CD14-positive monocyte (primary cell): ENCODE data around the gene CHST14. TPM values are rescaled to one million over a fixed set of nuclear protein-coding genes. Genes with fewer than 3 reads are reported as not detected.

ENCODE experiments used
- DNase-seq, 3 donors: peaks; one replicate each; pipeline ENCODE4 v3.0.0-alpha.2; 2011 to 2022
- H2AFZ ChIP-seq: 2 replicates; pipeline ENCODE4 v1.6.0; 2012; ENCODE audit warnings: mild to moderate bottlenecking, low read depth, low read length, inconsistent platforms; ENCODE audit not compliant: insufficient read depth, poor library complexity, severe bottlenecking
- H3K27ac ChIP-seq, 2 donors: 1 replicate in 1 of 2; 2 replicates in 1 of 2; pipeline ENCODE4 v1.5.1; 2012 to 2013; ENCODE audit warnings: low read length in 2 of 2, control low read depth in 1 of 2, inconsistent platforms in 1 of 2, low read depth in 1 of 2, mild to moderate bottlenecking in 1 of 2
- H3K27me3 ChIP-seq, 2 donors: one replicate each; pipeline versions ENCODE4 v1.6.0 to v1.6.1; 2011 to 2013; ENCODE audit warnings: low read length in 2 of 2; ENCODE audit not compliant: control insufficient read depth in 2 of 2, insufficient read depth in 2 of 2
- H3K36me3 ChIP-seq, 2 donors: replicated peaks in 1 of 2; 1 replicate in 1 of 2; 2 replicates in 1 of 2; pipeline versions ENCODE4 v1.5.1 to v1.6.1; 2012 to 2013; ENCODE audit warnings: low read length in 2 of 2, control low read depth in 1 of 2, inconsistent platforms in 1 of 2, mild to moderate bottlenecking in 1 of 2; ENCODE audit not compliant: insufficient read depth in 2 of 2, control insufficient read depth in 1 of 2
- H3K4me1 ChIP-seq, 2 donors: 1 replicate in 1 of 2; 2 replicates in 1 of 2; pipeline versions ENCODE4 v1.5.1 to v1.6.1; 2012 to 2013; ENCODE audit warnings: low read length in 2 of 2, control low read depth in 1 of 2, inconsistent platforms in 1 of 2, mild to moderate bottlenecking in 1 of 2, moderate library complexity in 1 of 2; ENCODE audit not compliant: insufficient read depth in 2 of 2, control insufficient read depth in 1 of 2
- H3K4me2 ChIP-seq: replicated peaks from 2 replicates; pipeline ENCODE3; 2012; ENCODE audit warnings: low read length, moderate library complexity, mild to moderate bottlenecking; ENCODE audit not compliant: poor library complexity, severe bottlenecking; ENCODE audit errors: extremely low read depth
- H3K4me3 ChIP-seq, 3 experiments: fragments of 200-600 bp in 1 of 3; sonication (generic) in 1 of 3; replicated peaks in 1 of 3; 1 replicate in 2 of 3; 2 replicates in 1 of 3; pipeline ENCODE4 v1.5.1; 2011 to 2013; ENCODE audit warnings: low read length in 3 of 3, mild to moderate bottlenecking in 3 of 3, control low read depth in 2 of 3, low read depth in 2 of 3, inconsistent platforms in 1 of 3, moderate library complexity in 1 of 3
- H3K79me2 ChIP-seq: 2 replicates; pipeline ENCODE4 v1.6.0; 2012; ENCODE audit warnings: mild to moderate bottlenecking, control low read depth, inconsistent platforms, low read length, moderate library complexity; ENCODE audit not compliant: insufficient read depth
- H3K9ac ChIP-seq: 2 replicates; pipeline ENCODE4 v1.6.0; 2017; ENCODE audit warnings: low read length, mild to moderate bottlenecking; ENCODE audit not compliant: insufficient read depth, poor library complexity, severe bottlenecking
- H3K9me3 ChIP-seq, 2 donors: replicated peaks in 1 of 2; 1 replicate in 1 of 2; 2 replicates in 1 of 2; pipeline versions ENCODE4 v1.5.1 to v1.6.1; 2012 to 2013; ENCODE audit warnings: low read length in 2 of 2, control low read depth in 1 of 2; ENCODE audit not compliant: control insufficient read depth in 1 of 2, insufficient read depth in 1 of 2
- H4K20me1 ChIP-seq: 2 replicates; pipeline ENCODE4 v1.6.0; 2012; ENCODE audit warnings: mild to moderate bottlenecking, low read length, control low read depth, moderate library complexity; ENCODE audit not compliant: insufficient read depth
- H3K27ac Mint-ChIP-seq, 7 donors: one replicate each; pipeline ENCODE4 v1.8.0; 2020; ENCODE audit warnings: mild to moderate bottlenecking in 7 of 7, mixed read lengths in 7 of 7, moderate library complexity in 6 of 7, inconsistent platforms in 2 of 7
- H3K27me3 Mint-ChIP-seq, 3 donors: one replicate each; pipeline ENCODE4 v1.8.0; 2021 to 2022; ENCODE audit warnings: low read depth in 3 of 3, mild to moderate bottlenecking in 3 of 3, mixed read lengths in 3 of 3, moderate library complexity in 3 of 3, inconsistent platforms in 1 of 3
- H3K36me3 Mint-ChIP-seq, 2 donors: one replicate each; pipeline ENCODE4 v1.8.0; 2020; ENCODE audit warnings: mixed read lengths in 2 of 2, inconsistent platforms in 1 of 2, mild to moderate bottlenecking in 1 of 2
- H3K4me1 Mint-ChIP-seq: one replicate; pipeline ENCODE4 v1.8.0; 2020; ENCODE audit warnings: mild to moderate bottlenecking, mixed read lengths
- H3K4me3 Mint-ChIP-seq, 2 donors: one replicate each; pipeline ENCODE4 v1.8.0; 2020; ENCODE audit warnings: mild to moderate bottlenecking in 2 of 2, mixed read lengths in 2 of 2, moderate library complexity in 1 of 2
- H3K9me3 Mint-ChIP-seq, 7 donors: one replicate each; pipeline ENCODE4 v1.8.0; 2020 to 2022; ENCODE audit warnings: mixed read lengths in 7 of 7, mild to moderate bottlenecking in 6 of 7, moderate library complexity in 6 of 7, inconsistent platforms in 2 of 7
- WGBS: methylation state at CpG from one replicate; pipeline ENCODE4 v1.1.5; 2013; ENCODE audit warnings: missing lambda C conversion rate; ENCODE audit not compliant: insufficient coverage; 5-methylcytosine and 5-hydroxymethylcytosine counted together
- intact Hi-C, 2 donors: fragments of 100-400 bp; cut with micrococcal nuclease; formaldehyde crosslinking; loops; one replicate each; pipeline versions ENCODE4 v1.15.0 to v1.15.1; 2023
- polyA plus RNA-seq, 3 donors: library from polyadenylated mRNA; depleted of rRNA in 1 of 3; unstranded in 2 of 3; stranded (reverse) in 1 of 3; fragments of 300-500 nt in 2 of 3; fragments of >200 nt in 1 of 3; fragmentation: Illumina TruSeq in 2 of 3; gene quantifications; 1 replicate in 2 of 3; 2 replicates in 1 of 3; pipeline ENCODE4 v1.2.3, GENCODE V29; 2012 to 2021
- TF ChIP-seq, protein P1 (sequence below): fragments of 200-600 bp; IDR thresholded peaks from one replicate; pipeline ENCODE4 v1.8.0; 2022; ENCODE audit warnings: antibody characterized with exemption, mild to moderate bottlenecking

CHST14 gene
- polyA plus RNA-seq, 3 donors = 0.85 to 5.2 (median 1.2) TPM

GRCh38 chr15:40461958-40462357 lies 8.8 kb upstream of the CHST14 start:
- H4K20me1 ChIP-seq = peaks cover 28% of the 10 kb centered on the region
- H3K27ac ChIP-seq = no peak overlapping the region
- peaks cover 45 to 70% of the 10 kb centered on the region in 2 donors for H3K36me3 ChIP-seq
- H2AFZ ChIP-seq = no peak overlapping the region
- DNase-seq = no peak
- intact Hi-C loops = no loop called here
- no peak overlapping the region for H3K9ac ChIP-seq
- peaks cover 45 to 73% of the 10 kb centered on the region in 2 donors for H3K36me3 Mint-ChIP-seq
- peaks cover 0 to 13% of the 10 kb centered on the region in 2 donors for H3K4me1 ChIP-seq
- 100% methylated on average over 14 of the region's 21 CpGs for WGBS
- no peaks in the 10 kb centered on the region for H3K9me3 Mint-ChIP-seq
- H3K4me3 ChIP-seq = no peak overlapping the region
- H3K4me1 Mint-ChIP-seq = peaks cover 6% of the 10 kb centered on the region
- H3K27me3 Mint-ChIP-seq = peaks cover 0 to 3% (median 0%) of the 10 kb centered on the region in 3 donors
- H3K27ac Mint-ChIP-seq = peak overlapping the region in 1 of 7 donors; percentile 14
- no peaks in the 10 kb centered on the region for H3K9me3 ChIP-seq
- H3K27me3 ChIP-seq = no peaks in the 10 kb centered on the region
- H3K79me2 ChIP-seq = peaks cover 15% of the 10 kb centered on the region
- no peak overlapping the region for H3K4me2 ChIP-seq
- TF ChIP-seq, protein P1, sequence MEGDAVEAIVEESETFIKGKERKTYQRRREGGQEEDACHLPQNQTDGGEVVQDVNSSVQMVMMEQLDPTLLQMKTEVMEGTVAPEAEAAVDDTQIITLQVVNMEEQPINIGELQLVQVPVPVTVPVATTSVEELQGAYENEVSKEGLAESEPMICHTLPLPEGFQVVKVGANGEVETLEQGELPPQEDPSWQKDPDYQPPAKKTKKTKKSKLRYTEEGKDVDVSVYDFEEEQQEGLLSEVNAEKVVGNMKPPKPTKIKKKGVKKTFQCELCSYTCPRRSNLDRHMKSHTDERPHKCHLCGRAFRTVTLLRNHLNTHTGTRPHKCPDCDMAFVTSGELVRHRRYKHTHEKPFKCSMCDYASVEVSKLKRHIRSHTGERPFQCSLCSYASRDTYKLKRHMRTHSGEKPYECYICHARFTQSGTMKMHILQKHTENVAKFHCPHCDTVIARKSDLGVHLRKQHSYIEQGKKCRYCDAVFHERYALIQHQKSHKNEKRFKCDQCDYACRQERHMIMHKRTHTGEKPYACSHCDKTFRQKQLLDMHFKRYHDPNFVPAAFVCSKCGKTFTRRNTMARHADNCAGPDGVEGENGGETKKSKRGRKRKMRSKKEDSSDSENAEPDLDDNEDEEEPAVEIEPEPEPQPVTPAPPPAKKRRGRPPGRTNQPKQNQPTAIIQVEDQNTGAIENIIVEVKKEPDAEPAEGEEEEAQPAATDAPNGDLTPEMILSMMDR = no peak
- H3K4me3 Mint-ChIP-seq = no peak overlapping the region

DNA sequence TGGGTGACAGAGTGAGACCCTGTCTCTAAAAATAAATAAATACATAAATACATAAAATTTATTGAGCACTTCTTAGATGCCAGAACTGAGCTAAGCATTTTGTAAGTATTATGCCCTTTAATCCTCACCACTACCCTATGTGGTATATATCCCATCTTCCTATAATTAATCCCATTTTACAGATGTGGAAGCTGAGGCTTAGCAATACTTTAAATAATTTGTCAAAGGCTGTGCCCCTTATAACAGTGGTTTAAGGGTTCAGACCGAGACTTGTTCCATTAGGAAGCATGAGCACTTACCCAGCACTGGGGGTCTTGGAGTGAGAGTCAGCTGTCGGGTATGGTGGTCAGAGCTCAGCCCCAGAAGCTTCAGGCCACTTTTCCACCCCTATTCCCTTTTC lies 7.5 kb upstream of the CHST14 start:
- H3K27me3 Mint-ChIP-seq = peaks cover 0 to 3% (median 0%) of the 10 kb centered on the region in 3 donors
- intact Hi-C loops = no loop called here
- no peaks in the 10 kb centered on the region for H3K9me3 ChIP-seq
- no peak overlapping the region for H3K4me3 Mint-ChIP-seq
- 100% methylated on average over 1 of the region's 2 CpGs for WGBS
- no peak overlapping the region for H3K27ac ChIP-seq
- H3K9ac ChIP-seq = no peak overlapping the region
- DNase-seq = no peak
- H2AFZ ChIP-seq = no peak overlapping the region
- H3K27me3 ChIP-seq = no peaks in the 10 kb centered on the region
- H3K36me3 ChIP-seq = peaks cover 45 to 70% of the 10 kb centered on the region in 2 donors
- peaks cover 46 to 81% of the 10 kb centered on the region in 2 donors for H3K36me3 Mint-ChIP-seq
- TF ChIP-seq, protein P1 = no peak
- peaks cover 0 to 13% of the 10 kb centered on the region in 2 donors for H3K4me1 ChIP-seq
- no peak overlapping the region for H3K4me2 ChIP-seq
- H3K9me3 Mint-ChIP-seq = no peaks in the 10 kb centered on the region
- peaks cover 6% of the 10 kb centered on the region for H3K4me1 Mint-ChIP-seq
- H3K79me2 ChIP-seq = peaks cover 3% of the 10 kb centered on the region
- peaks cover 22% of the 10 kb centered on the region for H4K20me1 ChIP-seq
- H3K4me3 ChIP-seq = no peak overlapping the region
- H3K27ac Mint-ChIP-seq = no peak overlapping the region
